HG02798 (cell line): Measurements from ENCODE around the gene IL10RB.

Experiments
- ATAC-seq: cut with Tn5 transposase; IDR thresholded peaks from one replicate; pipeline ENCODE4 v1.9.1; 2021; ENCODE audit warnings: mild to moderate bottlenecking; ENCODE audit not compliant: unreplicated experiment, poor library complexity

IL10RB gene

GRCh38 chr21:33324291-33325221 is 58.4 kb downstream of the IL10RB start, which contains the start of gene IFNAR1:
TSS of gene IFNAR1 (plus strand) at chr21:33324970. CDS start at chr21:33325056, 86 bp downstream.
- ATAC-seq, result peak; percentile 94

GRCh38 chr21:33325222-33326067 is 59.3 kb downstream of the IL10RB start:
- peak; percentile 33 for ATAC-seq

- no peak for ATAC-seq
Observed at GRCh38 chr21:33327326-33327725, 61.2 kb downstream of the IL10RB start.

- no peak for ATAC-seq
Observed at GRCh38 chr21:33327792-33328433, 61.7 kb downstream of the IL10RB start.

GRCh38 chr21:33330726-33331125 is 64.6 kb downstream of the IL10RB start:
- ATAC-seq, result peak; percentile 22

- peak; percentile 79 for ATAC-seq
Observed at GRCh38 chr21:33332143-33332542, 66.0 kb downstream of the IL10RB start.

- ATAC-seq, result no peak
Observed at GRCh38 chr21:33334191-33334590, 68.0 kb downstream of the IL10RB start.

GRCh38 chr21:33334824-33335223 is 68.7 kb downstream of the IL10RB start:
- no peak for ATAC-seq

GRCh38 chr21:33339135-33339534 is 73.0 kb downstream of the IL10RB start:
- no peak for ATAC-seq

- ATAC-seq, result no peak
Observed at GRCh38 chr21:33339918-33340317, 73.8 kb downstream of the IL10RB start.

GRCh38 chr21:33345751-33346238 is 79.6 kb downstream of the IL10RB start:
- no peak for ATAC-seq
